GDM1 (cell line): ENCODE measurements around the gene SMC4.

Experiments used
- DNase-seq: peaks from one replicate; lab custom pipeline; 2025; lab: John Stamatoyannopoulos, UW

Gene SMC4

GRCh38 chr3:160395297-160395696, 4.2 kb upstream of the SMC4 start:
- no peak for DNase-seq

GRCh38 chr3:160398820-160399124, 678 bp upstream of the SMC4 start:
- DNase-seq: no peak

- DNase-seq: no peak
Measured at GRCh38 chr3:160400030-160400701, 716 bp downstream of the SMC4 start.

- no peak for DNase-seq
Measured at GRCh38 chr3:160400702-160401150, 1.3 kb downstream of the SMC4 start.

- no peak for DNase-seq
Measured at GRCh38 chr3:160401291-160402095, 2.0 kb downstream of the SMC4 start.

GRCh38 chr3:160402221-160403027, 3.0 kb downstream of the SMC4 start:
- DNase-seq: no peak

- DNase-seq: no peak
Measured at GRCh38 chr3:160403028-160403545, 3.6 kb downstream of the SMC4 start.

- no peak for DNase-seq
Measured at GRCh38 chr3:160403796-160404470, 4.5 kb downstream of the SMC4 start.

- DNase-seq: no peak
Measured at GRCh38 chr3:160409812-160410610, 10.6 kb downstream of the SMC4 start.

GRCh38 chr3:160412477-160412876, 13.0 kb downstream of the SMC4 start:
- no peak for DNase-seq

GRCh38 chr3:160413613-160414248, 14.3 kb downstream of the SMC4 start:
- peak; percentile 62 for DNase-seq

GRCh38 chr3:160417311-160417710, 17.9 kb downstream of the SMC4 start:
- no peak for DNase-seq

GRCh38 chr3:160427832-160428424, 28.5 kb downstream of the SMC4 start:
- DNase-seq: no peak

GRCh38 chr3:160434071-160434470, 34.6 kb downstream of the SMC4 start:
- DNase-seq: no peak

- DNase-seq: no peak
Measured at GRCh38 chr3:160435095-160435494, 35.6 kb downstream of the SMC4 start.

- no peak for DNase-seq
Measured at GRCh38 chr3:160435747-160436146, 36.3 kb downstream of the SMC4 start.

GRCh38 chr3:160437083-160437455, 37.6 kb downstream of the SMC4 start:
- DNase-seq: no peak

GRCh38 chr3:160440687-160441086, 41.2 kb downstream of the SMC4 start:
- DNase-seq: no peak

- DNase-seq: no peak
Measured at GRCh38 chr3:160444411-160444810, 45.0 kb downstream of the SMC4 start.

GRCh38 chr3:160445854-160446253, 46.4 kb downstream of the SMC4 start:
- no peak for DNase-seq
